ENCODE results near the gene PRM3. TPM values are rescaled to one million over a fixed set of nuclear protein-coding genes. Genes with fewer than 3 reads are reported as not detected.

The PRM3 gene
- total RNA-seq, 4 donors from 2014 or later: not detected

GRCh38 chr16:11235703-11235991 is 37.8 kb downstream of the PRM3 start:
- Histone ChIP-seq H3K4me1 (no peaks in the 10 kb centered on the region), H3K27ac (no peak overlapping the region), H3K27me3 (no peaks in the 10 kb centered on the region), H3K4me3 (no peak overlapping the region), H3K9me3 (no peaks in the 10 kb centered on the region), H3K36me3 (no peaks in the 10 kb centered on the region)
- 75% methylated on average over 5 of the region's 5 CpGs for WGBS
- DNase-seq (ENCODE audit: low spot score in 2 of 2): no peak
- TF ChIP-seq POLR2A (IDR thresholded peaks at IDR 0.05): no peak
- no peak for TF ChIP-seq EP300 (IDR thresholded peaks at IDR 0.05)
- TF ChIP-seq, protein P1, sequence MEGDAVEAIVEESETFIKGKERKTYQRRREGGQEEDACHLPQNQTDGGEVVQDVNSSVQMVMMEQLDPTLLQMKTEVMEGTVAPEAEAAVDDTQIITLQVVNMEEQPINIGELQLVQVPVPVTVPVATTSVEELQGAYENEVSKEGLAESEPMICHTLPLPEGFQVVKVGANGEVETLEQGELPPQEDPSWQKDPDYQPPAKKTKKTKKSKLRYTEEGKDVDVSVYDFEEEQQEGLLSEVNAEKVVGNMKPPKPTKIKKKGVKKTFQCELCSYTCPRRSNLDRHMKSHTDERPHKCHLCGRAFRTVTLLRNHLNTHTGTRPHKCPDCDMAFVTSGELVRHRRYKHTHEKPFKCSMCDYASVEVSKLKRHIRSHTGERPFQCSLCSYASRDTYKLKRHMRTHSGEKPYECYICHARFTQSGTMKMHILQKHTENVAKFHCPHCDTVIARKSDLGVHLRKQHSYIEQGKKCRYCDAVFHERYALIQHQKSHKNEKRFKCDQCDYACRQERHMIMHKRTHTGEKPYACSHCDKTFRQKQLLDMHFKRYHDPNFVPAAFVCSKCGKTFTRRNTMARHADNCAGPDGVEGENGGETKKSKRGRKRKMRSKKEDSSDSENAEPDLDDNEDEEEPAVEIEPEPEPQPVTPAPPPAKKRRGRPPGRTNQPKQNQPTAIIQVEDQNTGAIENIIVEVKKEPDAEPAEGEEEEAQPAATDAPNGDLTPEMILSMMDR (IDR thresholded peaks at IDR 0.05): no peak
- TF ChIP-seq POLR2AphosphoS5 (IDR thresholded peaks at IDR 0.05): no peak

- no peak for DNase-seq (ENCODE audit: low spot score in 2 of 2)
- H3K9me3 ChIP-seq: no peaks in the 10 kb centered on the region
- no peaks in the 10 kb centered on the region for H3K4me1 ChIP-seq
- H3K27me3 ChIP-seq: no peaks in the 10 kb centered on the region
- no peak overlapping the region for H3K4me3 ChIP-seq
- H3K27ac ChIP-seq: no peak overlapping the region
- TF ChIP-seq EP300 (IDR thresholded peaks at IDR 0.05) (no peak), POLR2AphosphoS5 (IDR thresholded peaks at IDR 0.05) (no peak), POLR2A (IDR thresholded peaks at IDR 0.05) (no peak)
- TF ChIP-seq, protein P1 (IDR thresholded peaks at IDR 0.05): no peak
- H3K36me3 ChIP-seq: no peaks in the 10 kb centered on the region
- WGBS: 92% methylated on average over 13 of the region's 13 CpGs
These were observed 38.3 kb downstream of the PRM3 start for GRCh38 chr16:11234884-11235702.

DNA sequence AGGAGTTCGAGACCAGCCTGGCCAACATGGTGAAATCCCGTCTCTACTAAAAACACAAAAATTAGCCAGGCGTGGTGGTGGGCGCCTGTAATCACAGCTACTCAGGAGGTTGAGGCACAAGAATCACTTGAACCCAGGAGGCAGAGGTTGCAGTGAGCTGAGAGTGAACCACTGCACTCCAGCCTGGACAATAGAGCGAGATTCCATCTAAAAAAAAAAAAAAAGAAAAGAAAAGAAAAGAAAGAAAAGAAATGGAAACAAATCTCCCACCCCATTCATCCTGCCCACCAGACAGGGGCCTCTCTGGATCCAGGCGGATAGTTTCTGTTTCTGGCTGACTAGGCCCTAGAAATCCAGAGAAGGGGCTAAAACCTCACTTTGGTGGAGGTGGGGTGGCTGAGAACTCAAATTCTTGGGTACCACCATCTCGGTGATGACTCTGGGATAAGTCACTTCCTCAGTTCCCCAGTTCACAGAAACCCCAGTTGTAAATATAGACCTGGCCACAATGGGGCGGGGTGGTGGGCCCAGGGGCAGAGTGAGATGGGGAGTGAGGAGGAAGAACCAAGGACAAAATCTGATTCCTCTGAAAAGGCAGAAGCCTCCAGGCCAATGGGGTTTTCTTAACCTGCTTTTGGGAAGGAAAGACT is 39.6 kb downstream of the PRM3 start:
- TF ChIP-seq, protein P1 (IDR thresholded peaks at IDR 0.05): no peak
- TF ChIP-seq POLR2A (IDR thresholded peaks at IDR 0.05) (no peak), EP300 (IDR thresholded peaks at IDR 0.05) (no peak), POLR2AphosphoS5 (IDR thresholded peaks at IDR 0.05) (no peak)
- H3K27me3 ChIP-seq: no peaks in the 10 kb centered on the region
- 74% methylated on average over 8 of the region's 8 CpGs for WGBS
- DNase-seq (ENCODE audit: low spot score in 2 of 2): no peak
- H3K36me3 ChIP-seq: no peaks in the 10 kb centered on the region
- H3K27ac ChIP-seq: no peak overlapping the region
- no peaks in the 10 kb centered on the region for H3K9me3 ChIP-seq
- H3K4me3 ChIP-seq: no peak overlapping the region
- peaks cover 8% of the 10 kb centered on the region for H3K4me1 ChIP-seq

- no peaks in the 10 kb centered on the region for H3K9me3 ChIP-seq
- H3K36me3 ChIP-seq: no peaks in the 10 kb centered on the region
- WGBS: 78% methylated on average over 9 of the region's 35 CpGs
- DNase-seq (ENCODE audit: low spot score in 2 of 2): no peak
- TF ChIP-seq POLR2AphosphoS5 (IDR thresholded peaks at IDR 0.05): no peak
- TF ChIP-seq, protein P1 (IDR thresholded peaks at IDR 0.05): no peak
- no peak for TF ChIP-seq POLR2A (IDR thresholded peaks at IDR 0.05)
- H3K27me3 ChIP-seq: no peaks in the 10 kb centered on the region
- H3K4me3 ChIP-seq: no peak overlapping the region
- H3K4me1 ChIP-seq: peaks cover 8% of the 10 kb centered on the region
- H3K27ac ChIP-seq: no peak overlapping the region
These were observed 40.3 kb downstream of the PRM3 start for GRCh38 chr16:11232852-11233726.

All from suprapubic skin (tissue), 4 donors.